ENCODE measurements around the gene MYL2. TPM values are rescaled to one million over a fixed set of nuclear protein-coding genes. Genes with fewer than 3 reads are reported as not detected.

Gene MYL2
- total and polyA plus RNA-seq, 2 donors from 2014 or later: 4.4 TPM; not detected in 1

DNA sequence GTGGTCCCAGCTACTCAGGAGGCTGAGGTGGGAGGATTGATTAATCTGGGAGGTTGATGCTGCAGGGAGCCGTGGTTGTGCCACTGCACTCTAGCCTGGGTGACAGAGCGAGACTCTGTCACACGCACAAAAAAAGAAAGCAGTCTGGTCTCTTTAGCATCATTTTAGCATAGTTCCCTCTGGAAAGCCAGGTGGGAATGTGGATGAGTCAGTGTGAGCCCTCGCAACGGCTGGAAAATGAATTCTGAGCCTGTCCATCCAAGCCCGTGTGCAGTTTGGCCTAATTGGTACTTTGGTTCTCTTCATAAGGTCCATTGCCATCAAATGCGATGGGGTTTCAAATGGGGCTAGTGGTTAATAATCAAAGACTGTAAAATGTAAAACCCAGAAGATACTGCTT lies 2.4 kb downstream of the MYL2 start:
- no peaks in the 10 kb centered on the region for H3K27me3 ChIP-seq (ENCODE audit: control insufficient read depth, insufficient read depth, low read length)
- FAIRE-seq (no peak), DNase-seq (no peak)
- H3K36me3 ChIP-seq (ENCODE audit: control insufficient read depth in 2 of 3, insufficient read depth in 3 of 3, low read length in 3 of 3): no peaks in the 10 kb centered on the region
- H3K4me3 ChIP-seq (ENCODE audit: low read length in 3 of 3): no peak overlapping the region
- H3K9ac ChIP-seq (ENCODE audit: low read length in 3 of 3): no peak overlapping the region
- intact Hi-C loops (cut with DNase I): no loop called here
- H3K4me1 ChIP-seq (ENCODE audit: control insufficient read depth in 2 of 3, insufficient read depth in 2 of 3, low read depth in 1 of 3, low read length in 3 of 3): no peaks in the 10 kb centered on the region
- H3K9me3 ChIP-seq (ENCODE audit: control insufficient read depth in 2 of 3, insufficient read depth in 1 of 3, low read length in 3 of 3): no peaks in the 10 kb centered on the region
- TF ChIP-seq, protein P1, sequence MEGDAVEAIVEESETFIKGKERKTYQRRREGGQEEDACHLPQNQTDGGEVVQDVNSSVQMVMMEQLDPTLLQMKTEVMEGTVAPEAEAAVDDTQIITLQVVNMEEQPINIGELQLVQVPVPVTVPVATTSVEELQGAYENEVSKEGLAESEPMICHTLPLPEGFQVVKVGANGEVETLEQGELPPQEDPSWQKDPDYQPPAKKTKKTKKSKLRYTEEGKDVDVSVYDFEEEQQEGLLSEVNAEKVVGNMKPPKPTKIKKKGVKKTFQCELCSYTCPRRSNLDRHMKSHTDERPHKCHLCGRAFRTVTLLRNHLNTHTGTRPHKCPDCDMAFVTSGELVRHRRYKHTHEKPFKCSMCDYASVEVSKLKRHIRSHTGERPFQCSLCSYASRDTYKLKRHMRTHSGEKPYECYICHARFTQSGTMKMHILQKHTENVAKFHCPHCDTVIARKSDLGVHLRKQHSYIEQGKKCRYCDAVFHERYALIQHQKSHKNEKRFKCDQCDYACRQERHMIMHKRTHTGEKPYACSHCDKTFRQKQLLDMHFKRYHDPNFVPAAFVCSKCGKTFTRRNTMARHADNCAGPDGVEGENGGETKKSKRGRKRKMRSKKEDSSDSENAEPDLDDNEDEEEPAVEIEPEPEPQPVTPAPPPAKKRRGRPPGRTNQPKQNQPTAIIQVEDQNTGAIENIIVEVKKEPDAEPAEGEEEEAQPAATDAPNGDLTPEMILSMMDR (IDR thresholded peaks at IDR 0.05; ENCODE audit: borderline replicate concordance, extremely low read depth, insufficient read depth): no peak
- no peak overlapping the region for H3K27ac ChIP-seq (ENCODE audit: low read depth in 2 of 2, low read length in 2 of 2)

GRCh38 chr12:110917467-110917866 lies 2.9 kb downstream of the MYL2 start:
- Histone ChIP-seq H3K4me1 (ENCODE audit: control insufficient read depth in 2 of 3, insufficient read depth in 2 of 3, low read depth in 1 of 3, low read length in 3 of 3) (no peaks in the 10 kb centered on the region), H3K27me3 (ENCODE audit: control insufficient read depth, insufficient read depth, low read length) (no peaks in the 10 kb centered on the region), H3K9ac (ENCODE audit: low read length in 3 of 3) (no peak overlapping the region), H3K27ac (ENCODE audit: low read depth in 2 of 2, low read length in 2 of 2) (no peak overlapping the region), H3K9me3 (ENCODE audit: control insufficient read depth in 2 of 3, insufficient read depth in 1 of 3, low read length in 3 of 3) (no peaks in the 10 kb centered on the region), H3K36me3 (ENCODE audit: control insufficient read depth in 2 of 3, insufficient read depth in 3 of 3, low read length in 3 of 3) (no peaks in the 10 kb centered on the region), H3K4me3 (ENCODE audit: low read length in 3 of 3) (no peak overlapping the region)
- TF ChIP-seq, protein P1 (IDR thresholded peaks at IDR 0.05; ENCODE audit: borderline replicate concordance, extremely low read depth, insufficient read depth): no peak
- DNase-seq (no peak), FAIRE-seq (no peak)
- intact Hi-C loops (cut with DNase I): no loop called here

- no peaks in the 10 kb centered on the region for H3K4me1 ChIP-seq (ENCODE audit: control insufficient read depth in 2 of 3, insufficient read depth in 2 of 3, low read depth in 1 of 3, low read length in 3 of 3)
- FAIRE-seq (no peak), DNase-seq (no peak)
- H3K27ac ChIP-seq (ENCODE audit: low read depth in 2 of 2, low read length in 2 of 2): no peak overlapping the region
- H3K9me3 ChIP-seq (ENCODE audit: control insufficient read depth in 2 of 3, insufficient read depth in 1 of 3, low read length in 3 of 3): no peaks in the 10 kb centered on the region
- no peak overlapping the region for H3K9ac ChIP-seq (ENCODE audit: low read length in 3 of 3)
- intact Hi-C loops (cut with DNase I): no loop called here
- TF ChIP-seq, protein P1 (IDR thresholded peaks at IDR 0.05; ENCODE audit: borderline replicate concordance, extremely low read depth, insufficient read depth): no peak
- H3K27me3 ChIP-seq (ENCODE audit: control insufficient read depth, insufficient read depth, low read length): no peaks in the 10 kb centered on the region
- no peak overlapping the region for H3K4me3 ChIP-seq (ENCODE audit: low read length in 3 of 3)
- H3K36me3 ChIP-seq (ENCODE audit: control insufficient read depth in 2 of 3, insufficient read depth in 3 of 3, low read length in 3 of 3): no peaks in the 10 kb centered on the region
Measured at GRCh38 chr12:110916295-110916875, 4.0 kb downstream of the MYL2 start.
